Measurements from ENCODE around the gene PRRT4. TPM values are rescaled to one million over a fixed set of nuclear protein-coding genes. Genes with fewer than 3 reads are reported as not detected.

Gene PRRT4
- total and polyA plus RNA-seq, 2 of the 4 experiments (the other 2 are of a cell fraction), result not detected

- DNase-seq (peak; percentile 10), ATAC-seq (ENCODE audit: low read depth) (peak; percentile 60)
- no peak overlapping the region for H3K4me3 ChIP-seq (ENCODE audit: insufficient read depth, low read depth, low read length)
- H4K91ac ChIP-seq (ENCODE audit: insufficient read depth, low read depth, low read length), result no peak overlapping the region
- H3K79me1 ChIP-seq (ENCODE audit: low read depth in 1 of 2, low read length in 2 of 2), result no peaks in the 10 kb centered on the region
- H4K20me1 ChIP-seq (ENCODE audit: insufficient read depth, low read length), result no peaks in the 10 kb centered on the region
- in situ Hi-C loops (cut with MboI; ENCODE audit: low sequenced_read_pairs), result no loop called here
- no peak overlapping the region for H3K27ac ChIP-seq (ENCODE audit: insufficient read depth, low read length)
- H3K4ac ChIP-seq (ENCODE audit: low read depth, low read length), result no peak overlapping the region
- no peak overlapping the region for H2BK120ac ChIP-seq (ENCODE audit: low read depth, low read length)
- no peaks in the 10 kb centered on the region for H3K36me3 ChIP-seq (ENCODE audit: control insufficient read depth, insufficient read depth, low read length)
- no peak overlapping the region for H4K8ac ChIP-seq (ENCODE audit: low read depth in 2 of 2, low read length in 2 of 2)
- ChIA-PET POLR2A (ENCODE audit: unreplicated experiment) (no interaction called here), CTCF (no interaction called here)
- no peaks in the 10 kb centered on the region for H3K4me1 ChIP-seq (ENCODE audit: control insufficient read depth, insufficient read depth, low read length)
- H2BK15ac ChIP-seq (ENCODE audit: low read depth, low read length), result no peak overlapping the region
- no peak overlapping the region for H4K5ac ChIP-seq (ENCODE audit: low read depth, low read length)
- no peak overlapping the region for H3K4me2 ChIP-seq (ENCODE audit: low read depth, low read length)
- no peak overlapping the region for H2AK9ac ChIP-seq (replicated peaks; ENCODE audit: low read depth, low read length, poor library complexity)
- dilution Hi-C loops (cut with HindIII; ENCODE audit: low sequenced_read_pairs, unreplicated experiment), result no loop called here
- H2BK20ac ChIP-seq (ENCODE audit: low read depth, low read length), result no peak overlapping the region
- no peaks in the 10 kb centered on the region for H3K9me1 ChIP-seq (ENCODE audit: insufficient read depth, low read length)
- no TSS peak for BruUV-seq (replicated peaks)
- no peak overlapping the region for H2AK5ac ChIP-seq (ENCODE audit: low read depth, low read length)
- intact Hi-C loops (cut with micrococcal nuclease), result no loop called here
- H3K56ac ChIP-seq (ENCODE audit: extremely low read depth, insufficient read depth, low read length), result no peak overlapping the region
- H3K18ac ChIP-seq (ENCODE audit: low read depth, low read length), result no peak overlapping the region
- no peak overlapping the region for H2BK5ac ChIP-seq (ENCODE audit: low read depth, low read length, poor library complexity, severe bottlenecking)
- no peak overlapping the region for H3K23ac ChIP-seq (ENCODE audit: low read depth, low read length)
- peaks cover 82% of the 10 kb centered on the region for H3K27me3 ChIP-seq (ENCODE audit: control insufficient read depth, insufficient read depth, low read length)
- no peaks in the 10 kb centered on the region for H3K9me3 ChIP-seq (ENCODE audit: control insufficient read depth, insufficient read depth, low read length)
- 12% methylated on average over 28 of the region's 34 CpGs; no CpG with 5 or more reads in 1 of the 2 experiments for WGBS, 2 experiments (ENCODE audit: extremely low coverage in 2 of 2, insufficient read length in 1 of 2)
- H3K9ac ChIP-seq (ENCODE audit: low read depth, low read length), result no peak overlapping the region
- TF ChIP-seq RAD21 (IDR thresholded peaks at IDR 0.05; ENCODE audit: low read length) (peak; percentile 34), SMC3 (IDR thresholded peaks at IDR 0.05; ENCODE audit: low read depth, low read length) (peak; percentile 41; the same call in 1 of the 2 replicates), CTCF (conservative IDR thresholded peaks at IDR 0.05; ENCODE audit: low read depth, low read length) (peak; percentile 48), CHD1 (IDR thresholded peaks at IDR 0.05; ENCODE audit: low read depth, low read length) (no peak)
- no peak overlapping the region for H3K14ac ChIP-seq (replicated peaks; ENCODE audit: low read depth, low read length)
- H2AFZ ChIP-seq (replicated peaks; ENCODE audit: low read length, poor library complexity), result peak overlapping the region; percentile 71
Measured at GRCh38 chr7:128352153-128352537, 9.3 kb downstream of the PRRT4 start.

All from IMR-90 (cell line).